ENCODE data around the gene ERI3. TPM values are rescaled to one million over a fixed set of nuclear protein-coding genes. Genes with fewer than 3 reads are reported as not detected.

Gene ERI3
- total and polyA plus RNA-seq, 7 donors = 50.4 to 96.8 (median 59.5) TPM

DNA sequence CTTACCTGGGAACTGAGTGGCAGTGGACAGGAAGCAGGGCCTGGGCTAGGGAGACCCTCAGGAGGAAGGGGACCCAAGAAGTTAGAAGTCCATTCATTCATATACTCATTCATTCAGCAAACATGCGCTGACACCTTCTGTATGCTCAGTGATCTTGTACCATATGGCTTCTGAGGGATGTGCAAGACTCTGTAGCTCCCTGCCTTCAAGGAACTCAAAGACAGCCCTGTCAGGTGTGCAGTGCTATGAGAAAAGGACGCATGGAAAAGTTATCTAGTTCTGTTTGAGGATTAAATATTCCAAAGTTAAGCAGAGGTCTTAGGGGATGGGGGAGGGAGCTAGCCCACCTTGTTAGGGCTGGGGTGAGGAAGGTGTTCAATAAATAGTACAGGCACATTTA is 129.3 kb downstream of the ERI3 start:
- 90 to 100% (median 98%) methylated on average over 2 of the region's 2 CpGs for WGBS, 3 donors
- TF ChIP-seq, protein P1, sequence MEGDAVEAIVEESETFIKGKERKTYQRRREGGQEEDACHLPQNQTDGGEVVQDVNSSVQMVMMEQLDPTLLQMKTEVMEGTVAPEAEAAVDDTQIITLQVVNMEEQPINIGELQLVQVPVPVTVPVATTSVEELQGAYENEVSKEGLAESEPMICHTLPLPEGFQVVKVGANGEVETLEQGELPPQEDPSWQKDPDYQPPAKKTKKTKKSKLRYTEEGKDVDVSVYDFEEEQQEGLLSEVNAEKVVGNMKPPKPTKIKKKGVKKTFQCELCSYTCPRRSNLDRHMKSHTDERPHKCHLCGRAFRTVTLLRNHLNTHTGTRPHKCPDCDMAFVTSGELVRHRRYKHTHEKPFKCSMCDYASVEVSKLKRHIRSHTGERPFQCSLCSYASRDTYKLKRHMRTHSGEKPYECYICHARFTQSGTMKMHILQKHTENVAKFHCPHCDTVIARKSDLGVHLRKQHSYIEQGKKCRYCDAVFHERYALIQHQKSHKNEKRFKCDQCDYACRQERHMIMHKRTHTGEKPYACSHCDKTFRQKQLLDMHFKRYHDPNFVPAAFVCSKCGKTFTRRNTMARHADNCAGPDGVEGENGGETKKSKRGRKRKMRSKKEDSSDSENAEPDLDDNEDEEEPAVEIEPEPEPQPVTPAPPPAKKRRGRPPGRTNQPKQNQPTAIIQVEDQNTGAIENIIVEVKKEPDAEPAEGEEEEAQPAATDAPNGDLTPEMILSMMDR (IDR thresholded peaks at IDR 0.05) = no peak
- DNase-seq = no peak

DNA sequence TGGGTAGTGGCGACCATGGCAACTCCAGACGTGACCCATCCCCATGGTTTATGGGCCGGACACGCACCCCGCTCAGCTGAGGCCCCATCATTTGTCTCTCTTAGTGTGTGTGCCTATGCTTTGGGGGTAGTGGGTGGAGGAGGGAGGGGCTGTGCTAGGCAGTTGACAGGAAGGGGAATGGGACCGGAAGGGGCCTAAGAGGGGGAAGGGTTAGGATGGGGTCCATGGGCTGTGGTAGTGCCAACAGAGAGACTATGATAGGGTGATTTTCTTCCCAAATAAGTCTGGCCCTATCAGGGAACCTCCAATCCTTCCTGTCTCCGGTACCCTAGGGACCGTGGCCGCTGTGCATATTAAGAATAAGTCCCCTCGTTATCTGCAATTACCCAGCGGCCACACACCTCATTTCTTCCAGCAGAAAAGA is 131.9 kb downstream of the ERI3 start:
- Histone ChIP-seq H3K4me3 (no peak overlapping the region), H3K27me3 (ENCODE audit: insufficient read depth in 3 of 3, low read length in 2 of 3) (no peaks in the 10 kb centered on the region), H3K36me3 (ENCODE audit: insufficient read depth in 1 of 2, low read depth in 1 of 2) (peaks cover 0 to 33% of the 10 kb centered on the region in 2 donors), H3K9me3 (no peaks in the 10 kb centered on the region), H3K4me1 (no peaks in the 10 kb centered on the region), H3K27ac (no peak overlapping the region)
- ATAC-seq (no peak), DNase-seq (no peak)
- intact Hi-C loops (cut with DNase I) = loop anchor here in 1 of 2 donors (10.0 kb wide), 1 partner anchor 282 kb away; no protein-coding TSS in a partner anchor
- TF ChIP-seq, protein P1 (IDR thresholded peaks at IDR 0.05) = no peak
- 81 to 84% (median 82%) methylated on average over 11 of the region's 11 CpGs for WGBS, 3 donors

More for the DNA sequence above, 129.3 kb downstream of the ERI3 start:
- Histone ChIP-seq H3K4me1 (no peaks in the 10 kb centered on the region), H3K27ac (no peak overlapping the region), H3K9me3 (no peaks in the 10 kb centered on the region), H3K36me3 (ENCODE audit: insufficient read depth in 1 of 2, low read depth in 1 of 2) (peaks cover 0 to 7% of the 10 kb centered on the region in 2 donors), H3K4me3 (no peak overlapping the region), H3K27me3 (ENCODE audit: insufficient read depth in 3 of 3, low read length in 2 of 3) (no peaks in the 10 kb centered on the region)
- intact Hi-C loops (cut with DNase I) = loop anchor here in 1 of 2 donors (10.0 kb wide), 1 partner anchor 279 kb away; no protein-coding TSS in a partner anchor
- ATAC-seq = no peak

DNA sequence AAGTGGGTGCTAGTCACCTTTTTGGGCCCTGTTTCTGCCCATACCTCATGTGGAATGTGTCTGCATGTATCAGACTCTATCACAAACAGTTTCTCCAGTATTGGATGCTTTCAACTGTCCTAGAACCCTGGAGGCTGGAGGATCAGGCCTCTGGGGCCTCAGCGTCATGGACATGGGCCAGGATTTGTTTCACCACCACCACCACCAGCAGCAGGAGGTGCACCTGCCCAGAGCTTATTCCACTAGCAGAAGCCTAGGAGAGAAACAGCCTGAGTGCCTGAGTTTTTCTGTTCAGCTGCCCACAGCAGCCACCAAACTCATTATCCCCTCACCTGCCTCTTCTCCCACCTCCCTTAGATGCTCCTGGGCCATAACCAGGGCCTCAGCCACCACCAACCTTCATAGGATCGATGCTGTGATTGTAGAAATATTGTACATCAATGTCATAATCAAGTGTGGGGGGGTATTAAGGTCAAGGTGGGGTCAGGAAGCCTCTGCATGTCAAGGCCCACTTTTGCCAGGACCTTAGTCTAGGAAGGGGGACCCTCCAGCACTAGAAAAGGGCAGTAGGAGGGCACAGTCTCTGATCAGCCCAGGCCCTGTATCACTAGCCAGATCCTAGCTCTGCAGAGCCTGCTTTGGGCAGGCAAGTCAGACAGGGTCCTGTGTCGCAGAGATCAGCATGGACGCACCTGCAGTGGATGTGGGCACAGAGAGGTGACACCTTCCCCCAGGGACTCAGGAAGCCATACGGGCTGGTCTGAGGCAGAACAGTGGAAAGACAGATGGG is 132.5 kb downstream of the ERI3 start:
- H3K36me3 ChIP-seq (ENCODE audit: insufficient read depth in 1 of 2, low read depth in 1 of 2) = peaks cover 0 to 39% of the 10 kb centered on the region in 2 donors
- TF ChIP-seq, protein P1 (IDR thresholded peaks at IDR 0.05) = no peak
- intact Hi-C loops (cut with DNase I) = loop anchor here in 1 of 2 donors (10.0 kb wide), 1 partner anchor 282 kb away; no protein-coding TSS in a partner anchor
- H3K4me1 ChIP-seq = no peaks in the 10 kb centered on the region
- H3K4me3 ChIP-seq = no peak overlapping the region
- no peak for ATAC-seq
- no peaks in the 10 kb centered on the region for H3K27me3 ChIP-seq (ENCODE audit: insufficient read depth in 3 of 3, low read length in 2 of 3)
- no peak for DNase-seq
- WGBS, 3 donors = 77 to 91% (median 82%) methylated on average over 5 of the region's 5 CpGs
- H3K9me3 ChIP-seq = no peaks in the 10 kb centered on the region
- no peak overlapping the region for H3K27ac ChIP-seq

DNA sequence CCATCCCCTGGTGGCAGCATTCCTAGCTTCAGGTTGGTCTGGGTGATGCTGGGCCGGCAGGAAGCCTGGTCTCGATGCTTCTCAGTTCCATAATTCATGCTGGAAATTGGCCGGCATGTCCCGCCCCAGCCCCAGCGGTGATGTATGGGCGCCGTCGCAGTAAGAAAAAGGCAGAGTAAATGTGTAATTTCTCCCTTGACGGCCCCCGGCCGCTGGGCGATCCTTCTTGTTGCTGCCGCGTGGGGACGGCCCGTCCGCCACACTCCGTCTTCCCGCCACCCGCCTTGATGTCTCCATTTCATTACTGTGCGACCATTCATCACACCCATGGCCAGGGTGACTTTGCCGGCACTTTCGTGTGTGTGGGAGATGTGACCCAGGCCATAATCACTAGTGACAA is 133.3 kb downstream of the ERI3 start:
- intact Hi-C loops (cut with DNase I) = loop anchor here in 1 of 2 donors (2.0 to 10.0 kb wide), 2 partner anchors 97 to 283 kb away; no protein-coding TSS in a partner anchor
- 82 to 85% (median 83%) methylated on average over 23 of the region's 23 CpGs for WGBS, 3 donors
- Histone ChIP-seq H3K4me1 (no peaks in the 10 kb centered on the region), H3K36me3 (ENCODE audit: insufficient read depth in 1 of 2, low read depth in 1 of 2) (peaks cover 0 to 47% of the 10 kb centered on the region in 2 donors), H3K4me3 (no peak overlapping the region), H3K9me3 (no peaks in the 10 kb centered on the region), H3K27ac (no peak overlapping the region), H3K27me3 (ENCODE audit: insufficient read depth in 3 of 3, low read length in 2 of 3) (no peaks in the 10 kb centered on the region)
- TF ChIP-seq, protein P1 (IDR thresholded peaks at IDR 0.05) = no peak
- DNase-seq = no peak
- no peak for ATAC-seq

Data from psoas muscle (tissue), 8 donors.